Mesothelial cell of epicardium (in vitro differentiated cells): ENCODE data around the gene RIN3. TPM values are rescaled to one million over a fixed set of nuclear protein-coding genes. Genes with fewer than 3 reads are reported as not detected.

ENCODE experiments used
- DNase-seq, 2 experiments: peaks; one replicate each; pipeline ENCODE4 v3.0.0; 2021; ENCODE audit warnings: low spot score in 2 of 2; ENCODE audit not compliant: unreplicated experiment in 2 of 2
- H3K27ac Mint-ChIP-seq: 2 replicates; pipeline ENCODE4 v1.8.0; 2021; ENCODE audit warnings: mixed read lengths
- H3K27me3 Mint-ChIP-seq: 2 replicates; pipeline ENCODE4 v1.8.0; 2021; ENCODE audit warnings: low read depth, mixed read lengths
- H3K36me3 Mint-ChIP-seq: 2 replicates; pipeline ENCODE4 v1.8.0; 2021; ENCODE audit warnings: mixed read lengths
- H3K4me1 Mint-ChIP-seq: 2 replicates; pipeline ENCODE4 v1.8.0; 2021; ENCODE audit warnings: mixed read lengths
- H3K4me3 Mint-ChIP-seq: 2 replicates; pipeline ENCODE4 v1.8.0; 2021; ENCODE audit warnings: mild to moderate bottlenecking, moderate library complexity, mixed read lengths
- H3K9me3 Mint-ChIP-seq: 2 replicates; pipeline ENCODE4 v1.8.0; 2021; ENCODE audit warnings: mixed read lengths
- CTCF ChIP-seq: fragments of 200-600 bp; sonication (generic); IDR thresholded peaks from one replicate; pipeline ENCODE4 v1.5.0; 2021; ENCODE audit warnings: antibody characterized with exemption; ENCODE audit not compliant: unreplicated experiment
- total RNA-seq: library from RNA; stranded (reverse); gene quantifications from 3 replicates; pipeline ENCODE4 v1.2.1, GENCODE V29; 2021

RIN3 gene
- total RNA-seq, 1 donor from 2014 or later: 19.9 TPM

DNA sequence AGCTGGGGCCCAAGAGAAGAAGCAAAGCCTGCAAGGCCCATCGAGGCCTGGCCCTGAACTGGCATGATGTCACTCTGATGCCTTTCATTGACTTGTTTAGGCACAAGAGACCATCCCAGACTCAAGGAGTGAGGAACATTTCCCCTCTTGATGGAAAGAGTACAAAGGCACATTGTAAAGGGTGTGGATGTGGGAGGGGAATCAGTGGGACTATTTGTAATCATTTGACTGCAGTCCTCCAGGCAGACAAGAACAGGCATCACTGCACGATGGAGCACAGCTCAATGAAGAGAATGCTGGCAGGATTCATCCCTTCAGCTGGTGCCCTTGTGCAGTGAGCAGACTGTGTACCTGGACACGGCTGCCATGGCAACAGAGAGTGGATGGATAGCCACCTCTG lies 147.0 kb downstream of the RIN3 start:
- no peak for DNase-seq
- H3K9me3 Mint-ChIP-seq: no peaks in the 10 kb centered on the region
- H3K27ac Mint-ChIP-seq: no peak overlapping the region
- peaks cover 12% of the 10 kb centered on the region for H3K36me3 Mint-ChIP-seq
- H3K27me3 Mint-ChIP-seq: no peaks in the 10 kb centered on the region
- TF ChIP-seq CTCF: no peak
- H3K4me1 Mint-ChIP-seq: no peaks in the 10 kb centered on the region
- H3K4me3 Mint-ChIP-seq: no peak overlapping the region

DNA sequence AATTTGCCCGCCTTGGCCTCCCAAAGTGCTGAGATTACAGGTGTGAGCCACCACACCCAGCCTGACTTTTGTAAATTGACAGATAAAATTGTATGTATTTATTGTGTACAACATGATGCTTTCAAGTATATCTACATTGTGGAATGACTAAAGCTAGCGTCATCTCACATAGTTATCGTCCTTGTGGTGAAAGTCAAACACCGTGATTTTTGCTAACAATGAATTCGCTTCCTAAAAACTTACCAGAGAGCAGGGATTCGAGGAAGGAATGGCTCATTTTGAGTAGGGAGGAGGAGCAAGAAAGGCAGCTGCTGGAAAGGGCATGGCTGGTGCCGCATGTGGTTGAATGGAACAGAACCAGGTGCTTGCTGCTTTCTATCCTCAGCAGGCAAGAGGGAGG lies 149.5 kb downstream of the RIN3 start:
- H3K27me3 Mint-ChIP-seq: no peaks in the 10 kb centered on the region
- no peak overlapping the region for H3K4me3 Mint-ChIP-seq
- no peaks in the 10 kb centered on the region for H3K9me3 Mint-ChIP-seq
- no peak for TF ChIP-seq CTCF
- peaks cover 16% of the 10 kb centered on the region for H3K36me3 Mint-ChIP-seq
- no peak for DNase-seq
- H3K27ac Mint-ChIP-seq: no peak overlapping the region
- no peaks in the 10 kb centered on the region for H3K4me1 Mint-ChIP-seq

- Mint-ChIP-seq H3K36me3 (peaks cover 15% of the 10 kb centered on the region), H3K27me3 (no peaks in the 10 kb centered on the region), H3K9me3 (no peaks in the 10 kb centered on the region), H3K4me3 (no peak overlapping the region), H3K4me1 (no peaks in the 10 kb centered on the region), H3K27ac (no peak overlapping the region)
- no peak for DNase-seq
- TF ChIP-seq CTCF: no peak
Measured at GRCh38 chr14:92665661-92666110, 152.1 kb downstream of the RIN3 start.

GRCh38 chr14:92666251-92666650 lies 152.7 kb downstream of the RIN3 start:
- Mint-ChIP-seq H3K27me3 (no peaks in the 10 kb centered on the region), H3K27ac (no peak overlapping the region), H3K4me3 (no peak overlapping the region), H3K4me1 (no peaks in the 10 kb centered on the region), H3K9me3 (no peaks in the 10 kb centered on the region), H3K36me3 (peaks cover 10% of the 10 kb centered on the region)
- no peak for TF ChIP-seq CTCF
- DNase-seq: no peak

- Mint-ChIP-seq H3K36me3 (peaks cover 7% of the 10 kb centered on the region), H3K9me3 (no peaks in the 10 kb centered on the region), H3K27me3 (no peaks in the 10 kb centered on the region), H3K4me1 (no peaks in the 10 kb centered on the region), H3K27ac (no peak overlapping the region), H3K4me3 (no peak overlapping the region)
- no peak for DNase-seq
- TF ChIP-seq CTCF: no peak
Measured at GRCh38 chr14:92668276-92668973, 154.8 kb downstream of the RIN3 start.
